H9 (cell line): Measurements from ENCODE around the gene FEN1. TPM values are rescaled to one million over a fixed set of nuclear protein-coding genes. Genes with fewer than 3 reads are reported as not detected.
A peak's percentile ranks its signal among the peaks of the same experiment; 100 is the strongest.

Experiments
- DNase-seq: peaks from one replicate; pipeline ENCODE4 v3.0.0-alpha.2; 2017
- H2AFZ ChIP-seq: one replicate; pipeline ENCODE4 v1.6.1; 2013; ENCODE audit warnings: mild to moderate bottlenecking, low read length, control low read depth, moderate library complexity
- H2AK5ac ChIP-seq: 2 replicates; pipeline ENCODE4 v1.6.1; 2013; ENCODE audit warnings: low read length, control low read depth, mixed read lengths; ENCODE audit not compliant: insufficient read length
- H2BK120ac ChIP-seq: one replicate; pipeline ENCODE4 v1.6.1; 2013; ENCODE audit warnings: low read depth, mild to moderate bottlenecking, low read length, control low read depth, inconsistent platforms; ENCODE audit not compliant: poor library complexity, severe bottlenecking
- H2BK12ac ChIP-seq: 2 replicates; pipeline ENCODE4 v1.6.1; 2013; ENCODE audit warnings: low read length, control low read depth, mixed read lengths, low read depth; ENCODE audit not compliant: insufficient read length
- H2BK15ac ChIP-seq: 2 replicates; pipeline ENCODE4 v1.6.1; 2013; ENCODE audit warnings: low read depth, low read length, control low read depth
- H2BK20ac ChIP-seq: one replicate; pipeline ENCODE4 v1.6.1; 2013; ENCODE audit warnings: low read depth, mild to moderate bottlenecking, low read length, control low read depth, inconsistent platforms; ENCODE audit not compliant: poor library complexity, severe bottlenecking
- H2BK5ac ChIP-seq: 2 replicates; pipeline ENCODE4 v1.6.1; 2013; ENCODE audit warnings: low read length, control low read depth, mixed read lengths; ENCODE audit not compliant: insufficient read length
- H3K14ac ChIP-seq: 2 replicates; pipeline ENCODE4 v1.6.1; 2013; ENCODE audit warnings: low read length, control low read depth; ENCODE audit not compliant: insufficient read depth
- H3K18ac ChIP-seq: 2 replicates; pipeline ENCODE4 v1.6.1; 2013; ENCODE audit warnings: low read depth, mild to moderate bottlenecking, mixed read lengths, low read length, control low read depth; ENCODE audit not compliant: insufficient read length
- H3K23ac ChIP-seq: 2 replicates; pipeline ENCODE4 v1.6.1; 2013; ENCODE audit warnings: low read length, control low read depth, mixed read lengths, low read depth; ENCODE audit not compliant: insufficient read length
- H3K23me2 ChIP-seq: 2 replicates; pipeline ENCODE4 v1.6.1; 2013; ENCODE audit warnings: low read depth, mild to moderate bottlenecking, mixed read lengths, low read length, control low read depth; ENCODE audit not compliant: insufficient read length, poor library complexity, severe bottlenecking
- H3K27ac ChIP-seq: 2 replicates; pipeline ENCODE4 v1.5.1; 2013; ENCODE audit warnings: low read length, control low read depth, mixed read lengths, low read depth; ENCODE audit not compliant: insufficient read length
- H3K27me3 ChIP-seq: 2 replicates; pipeline ENCODE4 v1.6.1; 2013; ENCODE audit warnings: low read length, control low read depth, inconsistent platforms; ENCODE audit not compliant: insufficient read depth
- H3K4ac ChIP-seq: 2 replicates; pipeline ENCODE4 v1.6.1; 2013; ENCODE audit warnings: low read depth, mild to moderate bottlenecking, control low read depth, inconsistent platforms, low read length, moderate library complexity
- H3K4me1 ChIP-seq: 2 replicates; pipeline ENCODE4 v1.6.1; 2013; ENCODE audit warnings: low read length, control low read depth, inconsistent platforms; ENCODE audit not compliant: insufficient read depth
- H3K4me2 ChIP-seq: 2 replicates; pipeline ENCODE4 v1.6.1; 2013; ENCODE audit warnings: low read length, control low read depth, mixed read lengths; ENCODE audit not compliant: insufficient read length, insufficient read depth
- H3K56ac ChIP-seq: 2 replicates; pipeline ENCODE4 v1.6.1; 2013; ENCODE audit warnings: low read depth, mild to moderate bottlenecking, mixed read lengths, low read length, control low read depth; ENCODE audit not compliant: insufficient read length
- H3K79me1 ChIP-seq: 2 replicates; pipeline ENCODE4 v1.6.1; 2013; ENCODE audit warnings: low read depth, mild to moderate bottlenecking, moderate library complexity, low read length, control low read depth, inconsistent platforms; ENCODE audit not compliant: insufficient read depth, poor library complexity, severe bottlenecking
- H3K79me2 ChIP-seq: 2 replicates; pipeline ENCODE4 v1.6.1; 2013; ENCODE audit warnings: low read length, control low read depth, inconsistent platforms; ENCODE audit not compliant: insufficient read depth
- H3K9ac ChIP-seq: 2 replicates; pipeline ENCODE4 v1.6.1; 2013; ENCODE audit warnings: low read length, control low read depth, mixed read lengths; ENCODE audit not compliant: insufficient read length; ENCODE audit errors: extremely low read depth
- H3K9me3 ChIP-seq: one replicate; pipeline ENCODE4 v1.6.1; 2013; ENCODE audit warnings: low read depth, low read length, inconsistent platforms; ENCODE audit not compliant: control insufficient read depth
- H3T11ph ChIP-seq: one replicate; pipeline ENCODE4 v1.6.1; 2013; ENCODE audit warnings: mild to moderate bottlenecking, low read length, control low read depth, inconsistent platforms
- H4K20me1 ChIP-seq: one replicate; pipeline ENCODE4 v1.6.1; 2013; ENCODE audit not compliant: control insufficient read depth, insufficient read length, insufficient read depth
- H4K5ac ChIP-seq: 2 replicates; pipeline ENCODE4 v1.6.1; 2013; ENCODE audit warnings: low read depth, mild to moderate bottlenecking, mixed read lengths, low read length, control low read depth; ENCODE audit not compliant: insufficient read length
- H4K8ac ChIP-seq: replicated peaks from 2 replicates; pipeline ENCODE4 v1.6.1; 2013; ENCODE audit warnings: low read length, control low read depth, mixed read lengths, low read depth; ENCODE audit not compliant: insufficient read length
- H4K91ac ChIP-seq: 2 replicates; pipeline ENCODE4 v1.6.1; 2013; ENCODE audit warnings: low read depth, mild to moderate bottlenecking, moderate library complexity, mixed read lengths, low read length, control low read depth; ENCODE audit not compliant: insufficient read length
- H3K27ac Mint-ChIP-seq, 3 experiments: 2 replicates in 2 of 3; 3 replicates in 1 of 3; pipeline ENCODE4 v1.8.0; 2020 to 2021; ENCODE audit warnings: mixed read lengths in 3 of 3, mild to moderate bottlenecking in 1 of 3, moderate library complexity in 1 of 3
- H3K27me3 Mint-ChIP-seq: 2 replicates; pipeline ENCODE4 v1.8.0; 2021; ENCODE audit warnings: low read depth, mild to moderate bottlenecking, moderate library complexity, mixed read lengths
- H3K36me3 Mint-ChIP-seq, 3 experiments: 2 replicates in 2 of 3; 3 replicates in 1 of 3; pipeline ENCODE4 v1.8.0; 2020 to 2021; ENCODE audit warnings: low read depth in 3 of 3, mixed read lengths in 3 of 3; ENCODE audit not compliant: insufficient read depth in 1 of 3
- H3K4me1 Mint-ChIP-seq, 2 experiments: 2 replicates each; pipeline ENCODE4 v1.8.0; 2020; ENCODE audit warnings: mixed read lengths in 2 of 2
- H3K4me3 Mint-ChIP-seq, 2 experiments: 2 replicates in 1 of 2; 3 replicates in 1 of 2; pipeline ENCODE4 v1.8.0; 2020 to 2021; ENCODE audit warnings: mild to moderate bottlenecking in 2 of 2, mixed read lengths in 2 of 2, moderate library complexity in 1 of 2
- H3K9me3 Mint-ChIP-seq, 2 experiments: 2 replicates in 1 of 2; 3 replicates in 1 of 2; pipeline ENCODE4 v1.8.0; 2020; ENCODE audit warnings: mild to moderate bottlenecking in 2 of 2, mixed read lengths in 2 of 2, moderate library complexity in 1 of 2
- CTCF ChIP-seq: fragments of 200-600 bp; sonication (generic); conservative IDR thresholded peaks from 3 replicates; pipeline ENCODE4 v1.8.0; 2021; ENCODE audit warnings: antibody characterized with exemption, mild to moderate bottlenecking
- WGBS: extraction: QIAGEN DNeasy Blood & Tissue Kit; methylation state at CpG from one replicate; pipeline ENCODE4 v1.1.7; 2013; ENCODE audit warnings: missing lambda C conversion rate, low lambda C conversion rate, mixed read lengths; ENCODE audit not compliant: insufficient read length; ENCODE audit errors: extremely low coverage; 5-methylcytosine and 5-hydroxymethylcytosine counted together
- total RNA-seq: library from RNA; stranded (reverse); gene quantifications from 2 replicates; pipeline ENCODE4 v1.2.1, GENCODE V29; 2021

FEN1 gene
- total RNA-seq, 1 experiment from 2014 or later: 114 TPM

- no peak for TF ChIP-seq CTCF
These were observed 19.4 kb upstream of the FEN1 start for GRCh38 chr11:61773356-61773755.

More at GRCh38 chr11:61773356-61773755, 19.4 kb upstream of the FEN1 start:
- no peak overlapping the region for H3K4me3 Mint-ChIP-seq
- no peak overlapping the region for H3K9ac ChIP-seq
- no peak overlapping the region for H3K4ac ChIP-seq
- no peak overlapping the region for H4K91ac ChIP-seq
- H3K79me2 ChIP-seq: no peaks in the 10 kb centered on the region
- H2AK5ac ChIP-seq: no peak overlapping the region
- H3K14ac ChIP-seq: no peak overlapping the region
- H2AFZ ChIP-seq: no peak overlapping the region
- no peak overlapping the region for H2BK120ac ChIP-seq
- H3K18ac ChIP-seq: no peak overlapping the region
- no CpG with 5 or more reads among the region's 10 CpGs for WGBS
- H3K4me1 Mint-ChIP-seq: peaks cover 20 to 31% of the 10 kb centered on the region in 2 experiments
- no peaks in the 10 kb centered on the region for H4K20me1 ChIP-seq
- H3K23ac ChIP-seq: no peak overlapping the region
- H4K8ac ChIP-seq: no peak overlapping the region
- peaks cover 3 to 7% (median 6%) of the 10 kb centered on the region in 3 experiments for H3K36me3 Mint-ChIP-seq
- no peaks in the 10 kb centered on the region for H3K9me3 ChIP-seq
- H3K9me3 Mint-ChIP-seq: peaks cover 0 to 5% of the 10 kb centered on the region in 2 experiments; a peak in 2 of 5 replicates
- H2BK5ac ChIP-seq: no peak overlapping the region
- H3K27ac Mint-ChIP-seq: peak overlapping the region in 1 of 3 experiments; percentile 79; a peak in 1 of 7 replicates
- H4K5ac ChIP-seq: no peak overlapping the region
- H3K27me3 ChIP-seq: no peaks in the 10 kb centered on the region
- H2BK20ac ChIP-seq: no peak overlapping the region
- no peak for DNase-seq
- H3K27ac ChIP-seq: no peak overlapping the region
- H3K4me1 ChIP-seq: no peaks in the 10 kb centered on the region
- no peaks in the 10 kb centered on the region for H3K79me1 ChIP-seq
- H2BK12ac ChIP-seq: no peak overlapping the region
- H3K23me2 ChIP-seq: no peaks in the 10 kb centered on the region
- no peak overlapping the region for H3K4me2 ChIP-seq
- H3T11ph ChIP-seq: no peak overlapping the region
- H2BK15ac ChIP-seq: no peak overlapping the region
- H3K56ac ChIP-seq: no peak overlapping the region
- H3K27me3 Mint-ChIP-seq: no peaks in the 10 kb centered on the region; the same call in 1 of the 2 replicates
